CD4-positive, alpha-beta T cell (primary cell): Measurements from ENCODE around the gene PRR4. TPM values are rescaled to one million over a fixed set of nuclear protein-coding genes. Genes with fewer than 3 reads are reported as not detected.

Experiments used
- ATAC-seq: fragments of 200-7000 bp; cut with Tn5 transposase; one replicate; pipeline ENCODE4 v1.10.0; 2022; ENCODE audit warnings: mild to moderate bottlenecking; ENCODE audit not compliant: poor library complexity
- CTCF ChIA-PET: fragments of 350-600 bp; sonication (Branson Sonifier 250); formaldehyde crosslinking; loops from one replicate; lab custom pipeline; 2021; ENCODE audit warnings: antibody characterized with exemption, inconsistent platforms; lab: Charles Lee
- POLR2A ChIA-PET: fragments of 350-600 bp; sonication (Branson Sonifier 250); formaldehyde crosslinking; loops from one replicate; lab custom pipeline; 2021; ENCODE audit warnings: antibody characterized with exemption, inconsistent platforms; lab: Charles Lee
- DNase-seq, 14 experiments: peaks; one replicate each; pipeline ENCODE4 v3.0.0-alpha.2; 2013 to 2020; ENCODE audit warnings: mixed read lengths in 2 of 14
- H3K27ac ChIP-seq, 2 donors: one replicate each; pipeline versions ENCODE4 v1.5.1 to v1.7.0; 2013; ENCODE audit warnings: low read length in 2 of 2, low read depth in 1 of 2, mild to moderate bottlenecking in 1 of 2
- H3K27me3 ChIP-seq, 2 experiments: 1 replicate in 1 of 2; 2 replicates in 1 of 2; pipeline versions ENCODE4 v1.6.1 to v1.7.0; 2013; ENCODE audit warnings: low read length in 2 of 2, control low read depth in 1 of 2, mild to moderate bottlenecking in 1 of 2, moderate library complexity in 1 of 2; ENCODE audit not compliant: insufficient read depth in 2 of 2, control insufficient read depth in 1 of 2
- H3K36me3 ChIP-seq: one replicate; pipeline ENCODE4 v1.6.1; 2013; ENCODE audit warnings: low read length, control low read depth; ENCODE audit not compliant: insufficient read depth
- H3K4me1 ChIP-seq: one replicate; pipeline ENCODE4 v1.6.1; 2013; ENCODE audit warnings: low read length, control low read depth; ENCODE audit not compliant: insufficient read depth
- H3K4me3 ChIP-seq: one replicate; pipeline ENCODE4 v1.5.1; 2013; ENCODE audit warnings: mild to moderate bottlenecking, low read length, moderate library complexity
- H3K9me3 ChIP-seq, 2 experiments: 1 replicate in 1 of 2; 2 replicates in 1 of 2; pipeline versions ENCODE4 v1.6.1 to v1.7.0; 2013; ENCODE audit warnings: low read length in 2 of 2, mild to moderate bottlenecking in 2 of 2, control low read depth in 1 of 2, moderate library complexity in 1 of 2; ENCODE audit not compliant: control insufficient read depth in 1 of 2, insufficient read depth in 1 of 2
- H3K27ac Mint-ChIP-seq: one replicate; pipeline ENCODE4 v1.8.0; 2020; ENCODE audit warnings: mixed read lengths
- H3K27me3 Mint-ChIP-seq: one replicate; pipeline ENCODE4 v1.8.0; 2021; ENCODE audit warnings: mixed read lengths
- H3K36me3 Mint-ChIP-seq: one replicate; pipeline ENCODE4 v1.8.0; 2021; ENCODE audit warnings: low read depth, mixed read lengths
- H3K4me1 Mint-ChIP-seq: one replicate; pipeline ENCODE4 v1.8.0; 2021; ENCODE audit warnings: low read depth, mixed read lengths
- H3K4me3 Mint-ChIP-seq: one replicate; pipeline ENCODE4 v1.8.0; 2020; ENCODE audit warnings: mild to moderate bottlenecking, mixed read lengths
- H3K9me3 Mint-ChIP-seq: one replicate; pipeline ENCODE4 v1.8.0; 2020; ENCODE audit warnings: mixed read lengths
- CTCF ChIP-seq: fragments of 200-600 bp; IDR thresholded peaks from one replicate; pipeline ENCODE4 v1.8.0; 2022; ENCODE audit warnings: antibody characterized with exemption, mild to moderate bottlenecking
- intact Hi-C, 2 experiments: fragments of 100-400 bp; cut with DNase I in 1 of 2; cut with micrococcal nuclease in 1 of 2; formaldehyde crosslinking; loops; one replicate each; pipeline versions ENCODE4 v1.15.1 to v1.9.0; 2023 to 2025; cut with DNase I, micrococcal nuclease
- polyA plus RNA-seq, 2 donors: library from polyadenylated mRNA; unstranded; fragments of 120-200 nt; gene quantifications; one replicate each; pipeline ENCODE4 v1.2.1, GENCODE V29; 2013
- total RNA-seq, 174 experiments: library from RNA in 2 of 174; stranded (reverse) in 2 of 174; gene quantifications; one replicate each; pipeline ENCODE4 v1.2.3 and lab custom pipeline; 2021 to 2026

Gene PRR4
- total RNA-seq (not detected), total RNA-seq (lab: John Stamatoyannopoulos, UW) (0 to 0.85 (median 0.15) reads per million in 172 experiments)
- 3.9 TPM for polyA plus RNA-seq (2013, experiment 1 of 2)
- polyA plus RNA-seq (2013, experiment 2 of 2) = 4.7 TPM

- no peak within 1 kb of the TSS for H3K4me3 Mint-ChIP-seq
Measured at GRCh38 chr12:10849425-10849878, at the start of gene PRR4. PRR4 (minus strand) TSS chr12:10849475; CDS start chr12:10849437, 38 bp downstream.

GRCh38 chr12:10896854-10897253 is 47.6 kb upstream of the PRR4 start:
- H3K27me3 ChIP-seq = no peaks in the 10 kb centered on the region
- H3K4me3 ChIP-seq = no peak overlapping the region
- no peaks in the 10 kb centered on the region for H3K9me3 Mint-ChIP-seq
- TF ChIP-seq CTCF = no peak
- H3K4me3 Mint-ChIP-seq = no peak overlapping the region
- CTCF ChIA-PET = no interaction called here
- peaks cover 44% of the 10 kb centered on the region for H3K36me3 Mint-ChIP-seq
- H3K36me3 ChIP-seq = no peaks in the 10 kb centered on the region
- H3K27me3 Mint-ChIP-seq = no peaks in the 10 kb centered on the region
- H3K27ac Mint-ChIP-seq = no peak overlapping the region
- no peaks in the 10 kb centered on the region for H3K9me3 ChIP-seq
- DNase-seq (no peak), ATAC-seq (no peak)
- POLR2A ChIA-PET = no interaction called here
- no peaks in the 10 kb centered on the region for H3K4me1 ChIP-seq
- H3K4me1 Mint-ChIP-seq = no peaks in the 10 kb centered on the region
- intact Hi-C loops = no loop called here
- no peak overlapping the region for H3K27ac ChIP-seq

More at GRCh38 chr12:10849425-10849878, at the start of gene PRR4:
- CTCF ChIA-PET = no interaction called here
- peaks cover 70% of the 10 kb centered on the region for H3K36me3 Mint-ChIP-seq
- Histone ChIP-seq H3K9me3 (peaks cover 0 to 5% of the 10 kb centered on the region in 2 experiments), H3K36me3 (peaks cover 3% of the 10 kb centered on the region), H3K27me3 (no peaks in the 10 kb centered on the region), H3K27ac (no peak within 1 kb of the TSS), H3K4me1 (peaks cover 21% of the 10 kb centered on the region), H3K4me3 (no peak within 1 kb of the TSS)
- DNase-seq (peak in 3 of 14 experiments; percentile 9 to 73 (median 11)), ATAC-seq (peak; percentile 73)
- TF ChIP-seq CTCF = no peak
- H3K27me3 Mint-ChIP-seq = no peaks in the 10 kb centered on the region
- intact Hi-C loops = no loop called here
- H3K4me1 Mint-ChIP-seq = peaks cover 46% of the 10 kb centered on the region
- no peaks in the 10 kb centered on the region for H3K9me3 Mint-ChIP-seq
- no peak within 1 kb of the TSS for H3K27ac Mint-ChIP-seq
- POLR2A ChIA-PET = no interaction called here

GRCh38 chr12:10891937-10892336 is 42.7 kb upstream of the PRR4 start:
- Histone ChIP-seq H3K36me3 (no peaks in the 10 kb centered on the region), H3K27me3 (no peaks in the 10 kb centered on the region), H3K4me3 (no peak overlapping the region), H3K27ac (no peak overlapping the region), H3K9me3 (no peaks in the 10 kb centered on the region), H3K4me1 (no peaks in the 10 kb centered on the region)
- H3K9me3 Mint-ChIP-seq = no peaks in the 10 kb centered on the region
- peaks cover 40% of the 10 kb centered on the region for H3K36me3 Mint-ChIP-seq
- H3K4me3 Mint-ChIP-seq = no peak overlapping the region
- ChIA-PET POLR2A (no interaction called here), CTCF (no interaction called here)
- no peak for ATAC-seq
- intact Hi-C loops = no loop called here
- no peaks in the 10 kb centered on the region for H3K27me3 Mint-ChIP-seq
- DNase-seq = no peak
- no peak overlapping the region for H3K27ac Mint-ChIP-seq
- H3K4me1 Mint-ChIP-seq = no peaks in the 10 kb centered on the region
- TF ChIP-seq CTCF = no peak
